Activated gamma-delta T cell (primary cell): ENCODE measurements around the gene LRMDA.
"Not testable (repeated sequence)": the region's sequence is repeated elsewhere in the genome, so short reads cannot be mapped to it uniquely, and the experiment has no call there.

Source experiments
- DNase-seq: peaks from one replicate; lab custom pipeline; 2025; lab: John Stamatoyannopoulos, UW

Gene LRMDA

DNA sequence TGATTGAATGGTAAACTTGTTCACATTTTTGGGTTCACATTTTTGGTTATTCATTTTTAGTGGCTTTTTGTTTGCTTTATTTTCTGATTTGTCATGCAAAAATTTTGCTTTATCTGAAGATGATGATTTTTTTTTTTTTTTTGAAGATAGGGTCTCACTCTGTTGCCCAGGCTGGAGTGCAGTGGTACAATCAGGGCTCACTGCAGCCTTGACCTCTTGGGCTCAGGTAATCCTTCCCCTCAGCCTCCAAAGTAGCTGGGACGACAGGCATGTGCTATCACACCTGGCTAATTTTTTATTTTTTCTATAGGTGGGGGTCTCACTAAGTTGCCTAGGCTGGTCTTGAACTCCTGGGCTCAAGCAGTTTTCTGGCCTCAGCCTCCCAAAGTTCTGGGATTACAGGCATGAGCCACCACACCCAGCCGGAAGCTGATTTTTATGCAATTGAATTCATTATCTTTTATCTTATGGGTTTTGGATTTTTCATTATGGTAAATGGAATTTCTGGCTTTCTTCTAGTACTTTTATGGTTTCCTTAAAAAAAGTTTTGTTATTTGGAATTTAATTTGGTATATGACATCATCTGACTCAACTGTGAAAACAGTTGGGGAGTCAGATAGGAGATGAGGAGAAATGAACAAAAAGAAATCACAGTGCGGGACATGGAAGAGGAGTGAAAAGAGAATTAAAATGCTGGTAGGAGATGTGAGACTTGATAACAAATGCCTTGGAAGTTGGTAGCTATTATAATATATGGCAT, 158.7 kb downstream of the LRMDA start:
- no peak for DNase-seq

DNA sequence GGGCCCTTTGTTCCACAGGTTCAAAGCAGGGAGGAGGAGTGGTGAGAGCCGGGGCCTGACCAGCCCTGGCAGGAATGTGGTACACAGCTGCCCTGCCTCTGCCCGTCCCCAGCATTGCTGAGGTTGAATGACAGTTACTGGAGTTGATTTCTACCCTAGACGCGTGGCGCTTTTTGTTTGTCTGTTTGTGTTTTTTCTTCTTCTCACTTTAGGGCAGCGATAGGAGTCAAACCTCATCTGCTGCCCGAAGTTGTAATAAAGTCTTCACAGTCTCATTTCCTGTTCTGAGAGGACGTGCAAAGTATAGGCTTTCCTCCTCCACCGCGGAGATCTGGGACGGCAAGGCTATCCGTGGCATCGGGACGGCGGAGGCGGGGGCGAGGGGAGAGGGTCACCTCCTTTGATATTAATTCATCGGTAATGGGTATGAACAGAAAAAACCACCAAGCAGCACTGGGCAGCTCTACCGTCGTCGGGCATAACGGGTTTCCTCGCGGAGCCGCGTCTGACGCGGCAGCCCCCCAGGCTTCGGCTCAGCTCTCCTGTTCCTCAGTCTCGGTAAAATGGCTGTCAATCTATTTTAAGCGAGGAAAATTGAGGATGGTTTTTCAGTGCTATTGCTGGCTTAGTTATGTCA, 160.8 kb downstream of the LRMDA start:
- no peak for DNase-seq

DNA sequence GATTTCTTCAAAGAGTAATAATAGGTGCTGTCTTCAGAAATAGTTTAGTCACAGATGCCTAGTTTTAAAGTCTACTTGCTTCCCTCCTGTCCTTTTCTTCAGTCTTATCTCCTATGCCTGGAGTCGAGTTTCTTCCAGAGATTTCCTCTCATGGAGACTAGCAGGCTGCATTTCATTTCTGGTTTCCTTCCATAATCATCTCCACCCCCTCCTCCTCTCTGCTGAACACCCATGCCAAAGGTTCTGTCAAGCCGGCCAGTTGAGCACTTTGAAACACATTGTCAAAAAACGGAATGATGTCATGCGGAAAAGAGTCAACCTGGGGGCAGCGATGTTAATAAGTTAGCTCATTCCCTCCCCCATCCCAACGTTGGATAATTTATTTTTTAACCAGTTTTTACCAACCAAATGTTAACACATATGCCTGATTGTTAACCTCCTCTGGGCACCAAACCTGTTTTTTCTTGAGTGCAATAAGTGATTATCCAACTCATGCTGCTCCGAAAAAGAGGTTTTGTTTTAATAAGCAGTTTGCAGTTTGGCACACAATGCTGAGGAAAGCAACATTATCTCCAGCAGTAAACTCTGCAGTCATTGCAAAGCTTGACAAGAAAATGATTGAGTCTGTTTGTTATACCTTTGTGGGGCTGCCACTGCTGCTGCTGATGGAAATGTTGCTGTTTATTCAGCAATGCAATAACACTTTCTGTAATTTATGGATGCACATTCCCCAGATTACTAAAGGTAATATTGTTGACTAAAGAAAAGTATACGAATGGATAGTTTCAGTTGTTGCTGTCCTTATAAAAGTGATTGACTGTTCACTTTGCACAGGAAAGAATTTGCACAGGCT, 161.6 kb downstream of the LRMDA start:
- no peak for DNase-seq

DNA sequence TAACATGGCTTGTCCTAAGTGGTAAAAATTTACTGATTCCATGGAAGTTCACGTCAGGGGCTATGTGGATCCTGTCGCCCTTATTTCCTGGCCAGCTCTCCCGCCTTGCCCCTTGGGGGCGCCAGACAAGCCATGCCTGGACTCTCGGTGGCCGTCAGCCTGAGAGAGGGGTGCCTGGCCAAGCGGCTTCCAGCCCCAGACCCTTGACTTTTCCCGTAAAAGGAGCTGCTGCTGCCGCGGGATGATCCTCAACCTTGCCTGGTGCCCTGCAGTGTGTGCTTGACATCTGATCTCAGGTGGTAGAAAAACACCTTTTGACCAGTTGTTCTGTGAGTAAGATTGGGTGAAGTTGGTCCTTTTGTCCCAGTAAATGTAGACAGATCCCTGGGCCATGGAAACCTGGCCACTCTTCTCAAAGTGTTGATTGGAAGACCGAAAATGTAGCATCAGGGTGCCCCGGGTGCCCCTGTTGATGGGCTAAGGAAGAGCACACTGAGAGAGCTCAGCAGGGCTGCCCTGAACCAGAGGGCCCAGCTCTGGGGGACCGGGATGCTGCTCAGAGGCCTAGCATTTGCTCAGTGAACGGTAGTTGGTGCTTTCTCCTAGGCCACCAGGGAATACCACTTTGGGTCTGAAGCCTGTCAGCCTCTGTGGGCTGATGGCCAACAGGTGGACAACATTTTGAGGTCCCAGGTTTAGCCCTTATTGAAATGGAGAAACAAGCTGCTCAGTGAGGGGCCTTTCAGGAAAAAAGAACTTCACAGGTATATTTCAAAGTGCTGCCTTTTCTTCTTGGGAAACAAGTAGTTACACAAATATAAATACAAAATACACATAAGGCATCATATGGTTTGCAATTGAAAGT, 162.5 kb downstream of the LRMDA start:
- no peak for DNase-seq

DNA sequence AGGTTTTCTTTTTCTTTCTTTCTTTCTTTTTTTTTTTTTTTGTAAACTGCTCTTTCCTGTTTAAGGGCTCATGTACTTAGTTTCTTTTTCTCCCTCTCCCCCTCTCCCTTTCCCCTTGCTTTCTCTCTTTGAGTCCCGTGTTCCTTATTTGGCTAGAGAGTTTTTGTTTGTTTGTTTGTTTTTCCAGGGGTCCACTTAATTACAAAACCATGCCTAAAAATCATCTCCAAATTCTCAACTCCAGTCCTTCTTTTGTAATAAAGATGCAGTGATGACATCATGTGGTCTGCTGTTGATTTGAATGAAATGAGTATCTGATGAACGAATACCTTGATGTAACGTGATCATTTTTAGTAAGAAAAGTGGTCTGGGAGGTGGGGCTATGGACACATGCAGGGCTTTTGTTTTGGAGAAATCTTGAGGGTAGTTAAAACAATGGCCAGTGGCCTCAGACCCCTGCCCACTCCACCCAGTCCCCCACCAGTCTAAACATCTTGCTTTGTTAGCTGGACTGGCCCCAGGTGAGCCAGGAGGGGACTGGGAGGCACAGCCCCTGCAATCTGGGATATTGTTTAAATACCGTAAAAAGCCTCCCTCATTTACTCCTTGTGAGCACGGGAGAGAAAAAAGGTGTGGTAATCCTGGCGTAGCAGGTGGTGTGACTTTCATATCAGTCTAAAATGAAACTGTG, 165.7 kb downstream of the LRMDA start:
- DNase-seq, result no peak

DNA sequence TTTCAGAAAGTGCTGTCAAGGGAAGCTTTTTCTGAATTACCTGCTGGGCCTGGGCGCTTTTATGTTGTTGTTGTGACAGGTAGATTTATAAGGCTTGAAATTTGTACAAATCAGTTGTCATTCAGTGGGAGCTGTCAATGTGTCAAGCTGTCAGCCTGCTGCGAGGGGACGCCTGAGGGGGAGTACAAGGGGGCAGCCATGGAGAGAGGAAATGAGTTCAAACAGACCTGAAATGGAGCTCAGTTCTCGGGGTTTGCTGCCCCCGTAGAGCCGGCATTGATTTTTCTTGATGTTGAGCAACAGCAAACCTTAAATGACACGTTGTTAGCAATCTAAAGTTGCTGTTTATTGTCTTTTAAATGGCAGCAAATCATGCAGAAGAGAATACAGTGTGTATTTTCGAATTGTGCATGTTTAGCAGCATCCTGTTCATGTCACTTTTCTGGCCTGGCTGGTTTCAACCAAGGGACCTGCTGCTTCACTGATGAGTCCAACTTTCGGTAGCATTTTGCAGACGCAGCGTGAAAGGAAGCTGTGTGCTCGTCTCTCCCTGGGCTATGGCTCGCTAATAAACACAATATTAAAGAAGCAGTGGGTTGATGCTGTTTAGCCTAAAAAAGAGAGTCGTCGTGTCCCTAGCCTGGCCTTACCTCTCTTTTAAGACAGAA, 166.5 kb downstream of the LRMDA start:
- no peak for DNase-seq

DNA sequence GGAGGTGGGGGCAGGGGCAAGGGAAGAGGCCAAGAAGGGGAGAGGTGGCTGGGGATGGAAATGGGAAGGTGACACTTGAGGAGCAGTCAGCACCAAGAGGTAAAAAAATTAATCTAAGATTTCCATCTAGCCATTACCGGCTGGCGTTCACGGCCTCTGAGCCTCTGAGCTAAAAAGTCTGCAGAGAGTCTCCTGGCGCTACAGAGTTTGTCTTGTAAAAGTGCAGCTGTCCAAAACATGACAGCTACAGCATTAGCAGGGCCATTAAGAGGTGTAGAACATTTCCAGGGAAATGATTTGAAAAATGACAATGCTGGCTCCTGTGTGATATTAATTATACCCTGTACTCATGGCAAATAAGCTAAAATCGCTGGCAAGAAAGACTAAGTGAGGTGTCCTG, 167.6 kb downstream of the LRMDA start:
- DNase-seq, result no peak

DNA sequence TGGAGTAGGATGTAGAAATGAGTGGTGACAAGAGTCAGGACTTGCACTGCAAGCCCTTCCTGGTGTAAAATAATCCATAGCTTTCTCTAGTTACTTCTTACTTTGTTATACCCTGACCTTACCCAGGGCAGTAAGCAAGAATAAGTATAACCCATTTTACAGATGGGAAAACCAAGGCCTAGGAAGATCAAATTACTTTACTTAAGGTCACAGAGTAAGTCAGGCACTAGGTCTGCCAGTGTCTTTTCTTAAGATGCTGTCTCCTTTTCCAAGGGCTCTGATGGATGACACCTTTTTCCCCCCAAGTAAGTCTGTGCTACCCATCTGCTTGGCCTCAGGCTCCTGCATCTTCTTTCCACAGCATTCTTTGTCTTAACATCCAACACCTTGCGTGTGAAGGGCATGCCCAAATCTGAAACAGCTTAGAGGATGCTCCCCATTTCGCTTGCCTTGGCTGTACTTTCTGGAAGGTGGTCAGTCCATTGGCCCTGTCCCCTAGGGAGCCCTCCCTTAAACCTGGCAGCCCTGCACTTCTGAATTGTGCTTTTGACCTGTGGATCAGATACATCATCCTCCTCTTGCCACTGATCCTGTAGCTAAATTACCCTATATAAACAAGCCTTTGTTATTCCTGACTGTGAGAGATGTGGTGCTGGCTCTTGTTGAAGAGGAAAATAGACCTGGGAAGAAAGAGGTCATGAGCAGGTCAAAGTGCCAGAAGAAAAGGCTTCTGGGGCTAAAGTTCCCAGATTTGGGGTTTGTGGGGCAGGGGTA, 168.6 kb downstream of the LRMDA start:
- DNase-seq, result no peak

DNA sequence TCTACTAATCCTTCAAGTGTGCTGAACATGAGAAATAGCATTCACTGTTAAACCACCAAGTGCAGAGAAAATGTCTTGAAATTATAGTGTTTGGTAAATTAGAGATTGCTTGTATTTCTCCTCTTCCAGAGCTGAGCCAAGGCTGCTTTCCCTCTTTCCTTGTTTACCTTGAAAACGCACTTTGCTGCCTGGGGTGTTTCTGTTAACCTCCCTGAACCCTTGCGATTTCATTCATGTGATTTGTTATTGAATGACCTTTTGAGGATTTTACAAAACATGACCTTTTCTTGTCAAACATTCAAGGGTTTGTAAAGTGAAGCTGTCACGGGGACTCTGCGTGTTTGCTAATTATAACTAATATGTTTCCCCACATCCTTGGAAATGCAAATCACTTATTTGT, 169.4 kb downstream of the LRMDA start:
- no peak for DNase-seq

DNA sequence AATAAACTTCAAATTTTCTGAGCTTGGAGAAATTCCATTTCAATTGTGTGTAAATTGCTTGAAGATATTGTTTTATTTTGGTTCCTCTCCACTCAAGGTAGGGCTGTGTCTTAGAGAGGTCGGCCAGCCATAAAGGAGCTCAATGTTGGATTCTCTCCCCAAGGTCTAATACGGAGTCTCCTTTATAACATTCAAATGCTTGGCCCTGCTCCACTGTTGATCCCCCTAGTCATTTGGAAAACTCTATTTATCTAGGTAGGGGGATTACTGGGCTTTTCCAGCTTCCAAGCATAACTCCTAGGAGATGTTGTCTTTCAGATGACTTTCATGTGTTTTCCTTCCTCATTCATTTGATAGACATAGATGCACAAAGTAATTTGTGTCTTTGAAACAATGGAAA, 170.9 kb downstream of the LRMDA start:
- no peak for DNase-seq

DNA sequence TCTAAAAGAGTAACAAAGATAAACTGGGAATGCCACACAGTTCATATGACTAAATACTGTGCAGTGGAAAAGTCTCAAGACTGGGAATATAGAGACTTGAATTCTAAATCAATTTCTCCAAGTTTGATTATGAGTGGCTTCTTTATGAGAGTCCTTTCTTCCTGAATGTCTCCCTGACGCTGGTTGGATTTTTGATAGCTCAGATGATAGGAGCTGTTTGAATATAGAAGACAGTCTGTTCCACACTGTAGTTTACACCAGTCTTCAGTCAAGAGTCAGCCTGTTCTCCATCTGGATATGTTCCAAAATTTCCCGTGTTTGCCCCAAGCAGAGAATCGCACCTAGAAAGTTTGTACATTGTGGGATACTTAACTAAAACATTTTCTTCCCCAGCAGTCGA, 173.7 kb downstream of the LRMDA start:
- DNase-seq, result no peak

DNA sequence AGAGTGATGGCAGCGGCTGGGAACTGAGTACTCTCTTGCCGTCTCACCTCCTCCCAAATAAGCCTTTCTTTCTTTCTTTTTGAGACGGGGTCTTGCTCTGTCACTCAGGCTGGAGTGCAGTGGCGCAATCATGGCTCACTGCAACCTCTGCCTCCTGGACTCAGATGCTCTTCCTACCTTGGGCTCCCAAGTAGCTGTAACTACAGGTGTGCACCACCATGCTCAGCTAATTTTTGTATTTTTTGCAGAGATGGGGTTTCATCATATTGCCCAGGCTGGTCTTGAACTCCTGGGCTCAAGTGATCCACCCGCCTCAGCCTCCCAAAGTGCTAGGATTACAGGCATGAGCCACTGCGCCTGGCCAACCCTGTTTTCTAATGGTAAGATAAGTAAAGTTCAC, 174.4 kb downstream of the LRMDA start:
- DNase-seq, result not testable (repeated sequence)

DNA sequence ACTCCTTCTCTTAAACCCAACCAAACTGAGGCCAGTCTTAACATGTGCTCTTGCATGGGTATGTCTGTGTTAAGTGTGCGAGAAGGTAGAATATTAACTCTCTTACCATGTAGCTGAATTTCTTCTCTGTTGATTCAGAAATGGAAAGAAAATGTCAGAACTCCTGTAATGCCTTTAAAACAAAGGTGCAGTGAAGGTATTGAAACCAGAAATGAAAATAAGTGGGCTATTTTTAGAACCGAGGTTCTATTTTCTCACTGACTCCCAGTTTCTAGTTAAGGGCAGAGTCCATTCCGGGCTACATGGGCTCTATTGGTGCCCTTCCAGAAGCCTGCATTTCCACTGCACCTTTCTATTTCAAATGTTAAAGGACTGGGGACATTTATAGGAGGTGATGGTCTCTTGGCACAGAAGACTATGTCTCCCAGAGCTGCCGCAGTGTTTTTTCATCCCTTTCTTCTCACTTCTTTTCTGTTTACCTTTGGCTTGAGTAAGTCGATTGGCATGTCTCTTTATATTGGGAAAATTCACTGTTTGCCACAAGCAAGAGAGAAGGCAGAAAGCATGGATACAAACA, 174.9 kb downstream of the LRMDA start:
- DNase-seq, result no peak

DNA sequence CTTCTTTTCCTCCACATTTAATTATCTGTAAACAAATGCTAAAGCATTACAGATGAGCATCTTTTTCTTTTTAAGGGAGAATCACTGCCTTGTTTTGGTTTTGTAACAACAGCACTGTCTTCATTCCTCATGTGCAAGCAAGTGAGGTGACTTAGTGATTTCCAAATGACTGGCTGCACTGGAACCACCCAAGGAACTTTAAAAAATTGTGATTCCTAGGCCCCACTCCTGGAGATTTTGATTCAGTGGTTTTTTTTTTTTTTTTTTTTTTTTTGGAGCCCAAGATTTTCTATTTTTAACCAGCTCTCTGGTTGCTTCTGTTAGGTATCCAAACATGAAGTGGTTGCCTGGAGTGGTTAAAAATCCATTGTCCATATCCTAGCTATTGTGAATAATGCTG, 176.2 kb downstream of the LRMDA start:
- no peak for DNase-seq

DNA sequence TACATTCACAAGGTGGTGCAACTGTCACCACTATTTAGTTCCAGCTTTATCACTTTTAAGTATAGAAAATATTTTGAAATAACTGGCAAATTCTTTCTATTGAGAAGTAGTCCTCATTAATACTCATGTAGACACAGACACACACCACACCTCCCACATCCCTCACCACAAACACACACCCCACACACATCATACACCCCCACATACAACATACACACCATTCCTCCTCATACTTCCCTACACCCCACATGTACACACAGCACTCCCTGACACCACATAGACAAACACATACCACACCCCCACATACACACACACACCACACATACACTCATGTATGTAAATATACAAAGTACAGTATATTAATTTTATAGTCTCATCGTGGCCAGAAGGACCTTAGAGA, 178.8 kb downstream of the LRMDA start:
- DNase-seq, result no peak

DNA sequence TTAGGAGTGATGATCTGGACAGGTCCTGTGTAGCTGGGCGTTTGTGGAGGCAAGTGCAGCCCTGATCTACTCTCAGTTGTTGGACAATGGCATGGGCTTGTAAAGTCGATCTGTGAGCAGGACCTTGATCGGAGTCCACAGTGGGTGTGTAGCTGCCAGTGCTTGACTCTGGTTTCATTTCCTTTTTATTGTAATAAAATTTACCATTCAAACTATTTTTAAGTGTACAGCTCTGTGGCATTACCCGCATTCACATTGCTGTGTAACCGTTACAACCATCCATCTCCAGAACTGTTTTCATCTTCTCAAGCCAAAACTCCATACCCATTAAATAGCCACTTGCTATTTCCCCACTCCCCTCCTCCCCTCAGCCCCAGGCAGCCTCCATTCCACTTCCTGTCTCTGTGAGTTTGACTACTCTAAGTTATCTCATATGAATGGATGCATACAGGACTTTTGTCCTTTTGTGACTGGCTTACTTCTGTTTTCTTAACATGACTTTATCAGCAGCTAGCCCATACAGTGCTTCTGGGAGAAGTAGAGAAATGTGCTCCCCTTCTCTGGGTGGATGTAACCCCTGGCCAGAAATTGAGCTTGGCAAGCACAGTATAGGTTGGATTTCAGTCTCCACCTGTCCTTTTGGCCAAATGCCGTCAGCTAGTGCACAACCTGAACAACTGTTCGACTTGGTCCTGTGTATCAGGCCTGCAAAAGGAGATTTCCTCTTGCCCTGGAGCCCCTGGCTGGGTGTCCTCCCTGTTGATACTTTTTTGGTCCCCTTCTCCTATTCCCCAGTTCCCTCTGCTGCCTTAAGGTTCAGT, 180.0 kb downstream of the LRMDA start:
- DNase-seq, result no peak

DNA sequence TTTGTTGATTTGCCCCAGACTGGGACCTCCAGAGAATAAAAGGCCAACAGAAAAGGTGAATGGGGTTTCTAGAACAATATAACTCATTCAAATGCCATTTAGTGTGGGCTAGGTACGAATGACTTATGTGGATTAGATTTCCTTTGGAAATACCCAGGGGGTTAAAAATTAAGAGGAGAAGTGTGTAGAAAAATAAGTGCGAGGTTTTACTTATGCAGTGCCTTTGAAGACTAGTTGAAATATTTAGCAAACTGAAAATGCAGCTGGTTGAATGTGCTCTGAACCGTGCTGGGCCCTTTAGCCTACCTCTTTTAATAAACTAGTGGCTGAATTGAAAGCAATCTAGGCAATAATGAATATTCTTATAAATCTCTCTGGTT, 180.6 kb downstream of the LRMDA start:
- DNase-seq, result no peak

DNA sequence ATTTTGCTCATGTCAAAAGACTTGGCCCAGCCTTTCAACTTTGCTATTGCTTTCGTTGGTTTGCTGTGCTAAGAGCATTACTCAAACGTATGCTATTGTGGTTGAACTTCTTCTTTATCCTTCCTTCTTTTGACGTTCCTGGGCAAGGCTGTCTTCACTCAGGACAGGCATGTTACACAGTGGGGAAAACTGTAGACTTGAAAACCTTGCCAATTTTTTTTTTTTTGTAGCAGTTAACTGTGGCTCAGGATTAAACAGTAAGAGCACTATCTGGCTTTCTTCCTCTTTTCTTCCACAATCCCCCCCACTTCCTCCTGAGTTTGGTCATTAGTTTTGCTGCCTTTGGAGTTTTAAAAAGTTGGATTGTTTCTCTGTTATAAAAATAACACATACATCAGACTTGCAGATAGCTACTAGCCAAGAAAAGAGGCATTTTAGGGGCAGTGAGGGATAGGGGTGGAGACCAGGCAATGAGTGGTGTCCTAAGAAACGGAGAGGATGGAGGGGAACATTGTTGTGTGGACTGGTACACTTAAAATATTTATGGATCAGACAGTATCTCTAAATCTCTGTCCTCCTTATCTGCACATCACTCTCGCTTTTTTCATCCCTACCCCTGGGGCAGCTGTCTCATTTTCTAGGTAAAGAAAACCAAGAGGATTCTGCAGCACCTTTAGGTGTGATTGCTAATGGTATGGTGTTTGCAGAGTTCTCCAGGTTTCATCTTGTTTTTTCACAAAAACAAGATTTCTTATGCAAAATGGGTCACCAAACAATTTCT, 181.7 kb downstream of the LRMDA start:
- DNase-seq, result no peak
